Measurements from ENCODE around the gene NGEF.

NGEF gene

DNA sequence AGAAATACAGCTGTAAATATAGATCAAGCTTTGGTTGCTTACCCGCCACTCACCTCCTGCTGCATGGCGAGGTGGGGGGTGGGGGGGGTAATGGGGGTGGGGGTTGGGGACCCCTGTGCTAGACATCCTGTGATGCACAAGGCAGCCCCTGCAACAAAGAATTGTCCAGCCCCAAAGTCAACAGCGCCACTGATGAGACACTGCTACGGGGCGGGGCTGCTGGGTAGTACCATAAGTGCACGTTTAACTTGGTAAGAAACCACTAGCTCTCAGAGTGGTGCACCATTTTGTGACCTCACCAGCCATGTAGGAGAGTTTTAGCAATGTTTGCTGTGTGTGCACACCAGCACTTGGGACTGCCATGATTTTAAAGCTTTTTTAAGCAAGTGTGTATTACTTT lies 102.7 kb downstream of the NGEF start:
- TF ChIP-seq, protein P1, sequence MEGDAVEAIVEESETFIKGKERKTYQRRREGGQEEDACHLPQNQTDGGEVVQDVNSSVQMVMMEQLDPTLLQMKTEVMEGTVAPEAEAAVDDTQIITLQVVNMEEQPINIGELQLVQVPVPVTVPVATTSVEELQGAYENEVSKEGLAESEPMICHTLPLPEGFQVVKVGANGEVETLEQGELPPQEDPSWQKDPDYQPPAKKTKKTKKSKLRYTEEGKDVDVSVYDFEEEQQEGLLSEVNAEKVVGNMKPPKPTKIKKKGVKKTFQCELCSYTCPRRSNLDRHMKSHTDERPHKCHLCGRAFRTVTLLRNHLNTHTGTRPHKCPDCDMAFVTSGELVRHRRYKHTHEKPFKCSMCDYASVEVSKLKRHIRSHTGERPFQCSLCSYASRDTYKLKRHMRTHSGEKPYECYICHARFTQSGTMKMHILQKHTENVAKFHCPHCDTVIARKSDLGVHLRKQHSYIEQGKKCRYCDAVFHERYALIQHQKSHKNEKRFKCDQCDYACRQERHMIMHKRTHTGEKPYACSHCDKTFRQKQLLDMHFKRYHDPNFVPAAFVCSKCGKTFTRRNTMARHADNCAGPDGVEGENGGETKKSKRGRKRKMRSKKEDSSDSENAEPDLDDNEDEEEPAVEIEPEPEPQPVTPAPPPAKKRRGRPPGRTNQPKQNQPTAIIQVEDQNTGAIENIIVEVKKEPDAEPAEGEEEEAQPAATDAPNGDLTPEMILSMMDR (IDR thresholded peaks at IDR 0.05) = no peak

DNA sequence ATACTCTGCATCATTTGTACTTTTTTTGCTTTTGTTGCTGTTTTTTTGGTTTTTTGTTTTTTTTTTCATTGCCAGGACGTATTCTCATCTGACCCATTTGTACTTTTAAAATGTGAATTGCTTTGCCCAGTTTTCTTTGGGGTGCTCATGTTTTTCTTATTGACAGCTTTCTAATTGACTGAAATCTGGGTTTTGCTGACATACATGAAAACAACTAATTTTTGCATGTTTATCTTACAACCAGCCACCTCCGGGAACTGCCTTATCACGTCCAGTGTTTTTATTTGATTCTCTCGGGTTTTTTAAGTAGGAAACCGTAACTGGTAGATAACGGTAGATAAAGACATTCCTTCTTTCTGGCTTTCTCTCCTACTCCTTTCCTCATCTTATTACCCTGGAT lies 104.4 kb downstream of the NGEF start:
- TF ChIP-seq, protein P1 (IDR thresholded peaks at IDR 0.05) = no peak

DNA sequence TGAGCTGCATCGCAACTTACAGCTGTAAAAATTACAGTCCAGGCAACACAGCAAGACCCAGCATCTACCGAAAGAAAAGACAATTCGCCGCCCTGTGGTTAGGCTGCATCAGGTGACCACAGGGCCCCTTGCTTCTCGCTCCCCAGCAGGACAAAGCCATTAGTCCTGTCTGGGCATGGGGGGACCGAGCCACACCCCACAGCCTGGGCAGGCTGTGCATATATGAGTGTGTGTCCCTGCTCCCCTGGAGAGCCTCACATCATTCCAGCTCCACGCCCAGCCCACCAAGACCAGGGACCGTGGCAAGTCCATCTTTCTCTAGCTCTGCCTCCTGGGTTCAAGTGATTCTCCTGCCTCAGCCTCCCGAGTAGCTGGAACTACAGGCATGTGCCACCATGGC lies 109.1 kb downstream of the NGEF start:
- TF ChIP-seq, protein P1 (IDR thresholded peaks at IDR 0.05) = no peak

DNA sequence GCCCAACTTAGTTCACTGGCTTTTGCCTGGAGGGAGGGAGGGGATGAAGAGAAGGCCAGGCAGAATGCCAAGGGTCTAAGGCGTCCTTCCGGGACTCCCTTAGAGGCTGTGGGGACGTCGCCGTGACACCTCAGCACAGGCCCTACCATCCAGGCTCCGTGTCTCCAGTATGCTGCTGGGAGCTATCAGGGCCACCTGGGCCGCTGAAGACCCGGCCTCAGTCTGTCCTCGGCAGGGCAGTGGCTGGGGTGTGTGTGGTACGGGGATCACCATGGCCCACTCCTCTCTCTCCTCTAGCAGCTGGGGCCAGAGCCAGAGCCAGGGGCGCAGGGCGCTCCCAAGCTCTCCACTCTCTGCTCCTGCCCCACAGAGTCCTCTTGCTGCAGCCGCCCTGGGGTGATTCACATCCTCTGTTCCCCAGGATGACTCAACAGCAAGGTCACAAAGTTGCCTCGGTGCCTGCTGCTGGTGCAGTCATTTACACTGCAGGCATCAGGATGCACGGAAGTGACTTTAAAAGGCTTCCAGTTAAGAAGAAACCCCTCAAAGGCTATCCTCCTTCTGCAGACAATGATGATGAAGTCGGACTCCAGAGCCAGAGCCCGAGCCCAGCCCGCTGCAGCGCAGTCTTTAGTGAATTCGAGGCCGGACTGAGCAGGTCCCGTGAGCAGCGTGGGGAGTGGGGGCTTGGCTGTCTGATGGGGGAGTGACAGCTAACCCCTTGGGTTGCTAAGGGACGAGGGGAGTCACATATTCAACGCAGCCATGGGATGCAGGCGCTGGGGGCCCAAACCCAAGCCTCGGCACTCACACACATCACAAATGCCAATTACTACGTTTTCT lies 111.1 kb downstream of the NGEF start:
- TF ChIP-seq, protein P1 (IDR thresholded peaks at IDR 0.05) = no peak

DNA sequence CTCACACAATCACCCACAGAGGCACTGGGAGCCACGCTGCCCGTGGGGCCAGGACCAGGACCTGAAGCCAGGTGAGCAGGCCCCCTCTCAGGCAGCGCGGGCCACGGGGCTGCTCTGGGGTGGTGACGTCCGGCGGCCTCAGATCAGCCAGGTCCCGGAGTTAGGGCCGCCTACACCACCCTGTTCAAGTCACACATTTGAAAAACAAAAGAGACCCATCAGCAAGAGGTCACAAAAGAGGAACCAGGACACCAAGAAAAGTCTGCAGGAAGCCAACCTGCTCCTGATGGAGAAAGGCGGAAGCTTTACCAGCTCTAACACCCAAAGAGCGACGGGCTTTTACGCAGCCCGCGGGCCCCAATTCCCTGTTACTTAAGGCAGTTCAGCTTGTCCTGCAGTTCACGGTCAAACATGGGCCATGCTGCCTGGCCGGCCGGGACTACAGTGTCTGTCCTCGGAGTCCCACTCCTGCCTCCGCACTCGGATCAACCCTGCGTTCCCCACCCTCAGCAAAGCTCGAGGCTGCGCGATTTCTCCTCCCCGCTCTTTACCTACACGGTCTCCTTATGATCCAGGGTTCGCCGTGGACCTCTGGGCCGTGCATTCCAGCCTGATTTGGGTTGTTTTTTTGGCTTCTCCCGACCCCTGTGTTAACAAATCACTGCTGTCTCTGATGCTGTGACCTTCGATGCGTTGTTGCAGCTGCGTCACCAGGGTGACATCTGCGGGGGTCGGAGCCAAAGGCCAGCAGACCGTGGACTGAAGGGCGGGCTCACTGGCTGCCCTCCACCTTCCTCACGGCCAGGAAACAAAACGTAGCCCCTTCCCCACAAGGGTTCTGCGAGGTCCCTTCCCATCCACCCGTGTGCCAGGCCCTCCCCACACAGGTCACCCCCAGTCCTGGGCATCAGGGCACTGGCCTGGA lies 112.0 kb downstream of the NGEF start:
- TF ChIP-seq, protein P1 (IDR thresholded peaks at IDR 0.05) = no peak

DNA sequence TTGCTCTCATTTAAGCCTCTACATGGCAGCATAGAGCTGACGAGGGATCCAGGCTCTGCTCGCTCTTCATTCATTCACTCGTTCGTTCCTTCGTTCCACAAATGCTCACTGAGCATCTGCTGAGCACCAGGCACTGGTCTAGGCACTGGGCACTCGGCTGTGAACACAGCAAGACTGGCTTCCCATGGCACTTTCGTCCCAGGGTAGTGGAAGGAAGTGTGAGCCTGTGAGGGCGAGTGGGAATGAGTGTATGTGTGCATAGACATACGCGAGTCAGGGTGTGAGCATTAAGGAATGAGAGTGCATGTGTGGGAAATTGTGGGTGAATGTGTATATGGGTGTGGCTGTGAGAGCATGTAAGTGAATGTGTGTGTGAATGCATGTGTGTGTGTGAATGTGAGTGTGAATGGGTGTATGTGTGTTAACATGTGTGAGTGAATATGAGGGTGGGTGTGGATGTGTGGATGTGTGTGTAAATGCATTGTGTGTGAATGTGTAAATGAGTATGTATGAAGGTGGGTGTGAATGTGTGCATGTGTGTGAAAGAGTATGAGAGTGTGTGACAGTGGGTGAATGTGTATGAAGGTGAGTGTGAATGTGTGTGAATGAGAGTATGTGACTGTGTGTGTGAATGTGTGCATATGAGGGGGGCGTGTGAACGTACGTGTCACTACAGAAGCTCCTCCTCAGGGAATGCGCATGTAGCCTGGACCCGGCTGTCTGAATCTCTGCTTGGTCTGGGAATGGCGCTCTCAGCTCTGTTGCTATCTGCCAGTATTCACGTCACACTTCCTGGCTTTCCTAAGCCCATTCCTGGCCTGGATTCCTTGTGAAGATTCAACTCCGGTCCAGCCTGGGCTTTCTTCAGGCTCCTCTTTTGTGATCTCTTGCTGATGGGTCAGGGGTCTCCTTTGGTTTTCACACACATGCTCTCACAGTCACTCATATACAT lies 114.2 kb downstream of the NGEF start:
- TF ChIP-seq, protein P1 (IDR thresholded peaks at IDR 0.05) = no peak

All from LNCAP (cell line).